HG03342 (cell line): ENCODE measurements around the gene LGR5.
A peak's percentile ranks its signal among the peaks of the same experiment; 100 is the strongest.

Experiments
- ATAC-seq: cut with Tn5 transposase; IDR thresholded peaks from one replicate; pipeline ENCODE4 v1.9.1; 2021; ENCODE audit warnings: mild to moderate bottlenecking, moderate library complexity; ENCODE audit not compliant: unreplicated experiment

LGR5 gene

GRCh38 chr12:71439613-71440344 lies at the start of gene LGR5:
TSS of gene LGR5 (plus strand) at chr12:71439798. CDS start at chr12:71440081, 283 bp downstream.
- no peak for ATAC-seq

- peak; percentile 98 for ATAC-seq
Measured at GRCh38 chr12:71392521-71393145, 47.0 kb upstream of the LGR5 start.

GRCh38 chr12:71393625-71394024 lies 46.0 kb upstream of the LGR5 start:
- ATAC-seq: no peak

- ATAC-seq: no peak
Measured at GRCh38 chr12:71397433-71397954, 42.1 kb upstream of the LGR5 start.

- no peak for ATAC-seq
Measured at GRCh38 chr12:71399197-71399596, 40.4 kb upstream of the LGR5 start.

- no peak for ATAC-seq
Measured at GRCh38 chr12:71400481-71400880, 39.1 kb upstream of the LGR5 start.

GRCh38 chr12:71405884-71406283 lies 33.7 kb upstream of the LGR5 start:
- ATAC-seq: no peak

GRCh38 chr12:71407732-71408131 lies 31.9 kb upstream of the LGR5 start:
- no peak for ATAC-seq

GRCh38 chr12:71410844-71411243 lies 28.8 kb upstream of the LGR5 start:
- no peak for ATAC-seq

- no peak for ATAC-seq
Measured at GRCh38 chr12:71411635-71412034, 28.0 kb upstream of the LGR5 start.

GRCh38 chr12:71415336-71416231 lies 24.0 kb upstream of the LGR5 start:
- ATAC-seq: peak; percentile 82

GRCh38 chr12:71417181-71417580 lies 22.4 kb upstream of the LGR5 start:
- ATAC-seq: no peak

- no peak for ATAC-seq
Measured at GRCh38 chr12:71420775-71421406, 18.7 kb upstream of the LGR5 start.

- ATAC-seq: no peak
Measured at GRCh38 chr12:71425568-71426299, 13.9 kb upstream of the LGR5 start.

GRCh38 chr12:71426300-71427047 lies 13.1 kb upstream of the LGR5 start:
- ATAC-seq: no peak

GRCh38 chr12:71430756-71431155 lies 8.8 kb upstream of the LGR5 start:
- no peak for ATAC-seq

- ATAC-seq: no peak
Measured at GRCh38 chr12:71431991-71432390, 7.6 kb upstream of the LGR5 start.

- no peak for ATAC-seq
Measured at GRCh38 chr12:71432936-71433335, 6.7 kb upstream of the LGR5 start.

- no peak for ATAC-seq
Measured at GRCh38 chr12:71436696-71437095, 2.9 kb upstream of the LGR5 start.
